Measurements from ENCODE around the gene BRPF3. TPM values are rescaled to one million over a fixed set of nuclear protein-coding genes. Genes with fewer than 3 reads are reported as not detected.

BRPF3 gene
- polyA plus RNA-seq, 1 donor from 2014 or later = 10.1 TPM

DNA sequence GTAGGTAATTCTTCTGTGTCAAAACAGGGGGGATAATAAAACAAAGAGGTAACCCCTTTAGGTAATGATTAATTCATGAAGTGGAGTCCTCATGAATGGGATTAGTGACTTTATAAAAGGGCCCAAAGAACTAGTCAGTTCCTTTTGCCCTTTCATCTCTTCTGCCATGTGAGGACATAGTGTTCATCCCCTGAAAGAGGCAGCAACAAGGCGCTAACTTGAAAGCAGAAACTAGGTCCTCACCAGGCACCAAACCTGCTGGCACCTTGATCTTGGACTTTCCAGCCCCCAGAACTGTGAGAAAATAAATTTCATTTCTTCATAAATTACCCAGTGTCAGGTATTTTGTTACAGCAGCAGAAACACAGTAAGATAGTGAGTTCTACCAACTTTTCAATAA lies 16.4 kb upstream of the BRPF3 start:
- no peaks in the 10 kb centered on the region for H3K36me3 ChIP-seq (ENCODE audit: insufficient read depth, low read length)

DNA sequence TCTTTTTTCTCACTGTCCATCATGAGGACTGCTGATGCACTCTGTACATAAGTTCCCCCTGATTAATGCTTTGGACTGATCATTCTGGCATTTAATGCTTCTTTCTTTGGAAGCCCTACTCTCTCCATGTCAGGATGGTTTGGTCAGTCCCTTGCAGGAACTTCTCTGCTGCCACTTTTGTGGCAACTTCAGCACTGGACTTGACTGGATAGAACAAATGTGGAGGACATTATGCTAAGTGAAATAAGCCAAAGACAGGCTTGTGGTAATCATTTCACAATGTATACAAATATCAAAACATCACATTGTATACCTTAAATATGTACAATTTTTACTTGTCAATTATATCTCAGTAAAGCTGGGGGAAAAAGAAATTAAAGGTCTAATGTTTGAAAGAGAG lies 12.2 kb upstream of the BRPF3 start:
- Histone ChIP-seq H2AFZ (ENCODE audit: low read depth, low read length) (no peak overlapping the region), H3K9me3 (ENCODE audit: low read length) (no peaks in the 10 kb centered on the region), H3K9ac (ENCODE audit: low read length) (no peak overlapping the region), H3K79me2 (replicated peaks; ENCODE audit: insufficient read depth, low read length) (no peaks in the 10 kb centered on the region), H3K4me3 (ENCODE audit: low read length) (no peak overlapping the region), H3K27ac (ENCODE audit: low read length) (no peak overlapping the region), H3K36me3 (ENCODE audit: insufficient read depth, low read length) (no peaks in the 10 kb centered on the region), H4K20me1 (ENCODE audit: insufficient read depth) (no peaks in the 10 kb centered on the region), H3K9me2 (ENCODE audit: insufficient read depth, low read length) (no peaks in the 10 kb centered on the region), H3K27me3 (ENCODE audit: insufficient read depth, low read depth, low read length) (no peaks in the 10 kb centered on the region), H3K4me2 (ENCODE audit: low read length) (no peak overlapping the region), H3F3A (ENCODE audit: insufficient read depth, low read length, poor library complexity, severe bottlenecking) (no peaks in the 10 kb centered on the region)
- TF ChIP-seq RAD21 (conservative IDR thresholded peaks at IDR 0.05) (no peak), SMC3 (conservative IDR thresholded peaks at IDR 0.05; ENCODE audit: poor library complexity) (no peak), MXI1 (conservative IDR thresholded peaks at IDR 0.05; ENCODE audit: poor library complexity, severe bottlenecking) (no peak), TAF1 (IDR thresholded peaks at IDR 0.05; ENCODE audit: low read depth) (no peak)

More for the DNA sequence above, 16.4 kb upstream of the BRPF3 start:
- no peaks in the 10 kb centered on the region for H3K79me2 ChIP-seq (replicated peaks; ENCODE audit: insufficient read depth, low read length)
- no peaks in the 10 kb centered on the region for H3F3A ChIP-seq (ENCODE audit: insufficient read depth, low read length, poor library complexity, severe bottlenecking)
- H3K27ac ChIP-seq (ENCODE audit: low read length) = no peak overlapping the region
- H4K20me1 ChIP-seq (ENCODE audit: insufficient read depth) = no peaks in the 10 kb centered on the region
- TF ChIP-seq SMC3 (conservative IDR thresholded peaks at IDR 0.05; ENCODE audit: poor library complexity) (no peak), EZH2 (IDR thresholded peaks at IDR 0.05; ENCODE audit: borderline replicate concordance, insufficient read depth, low read length, poor library complexity, severe bottlenecking) (no peak), RAD21 (conservative IDR thresholded peaks at IDR 0.05) (no peak), POLR2AphosphoS5 (IDR thresholded peaks at IDR 0.05) (no peak), TAF1 (IDR thresholded peaks at IDR 0.05; ENCODE audit: low read depth) (no peak), MXI1 (conservative IDR thresholded peaks at IDR 0.05; ENCODE audit: poor library complexity, severe bottlenecking) (no peak), EP300 (conservative IDR thresholded peaks at IDR 0.05; ENCODE audit: poor library complexity, severe bottlenecking) (no peak)
- TF ChIP-seq, protein P1, sequence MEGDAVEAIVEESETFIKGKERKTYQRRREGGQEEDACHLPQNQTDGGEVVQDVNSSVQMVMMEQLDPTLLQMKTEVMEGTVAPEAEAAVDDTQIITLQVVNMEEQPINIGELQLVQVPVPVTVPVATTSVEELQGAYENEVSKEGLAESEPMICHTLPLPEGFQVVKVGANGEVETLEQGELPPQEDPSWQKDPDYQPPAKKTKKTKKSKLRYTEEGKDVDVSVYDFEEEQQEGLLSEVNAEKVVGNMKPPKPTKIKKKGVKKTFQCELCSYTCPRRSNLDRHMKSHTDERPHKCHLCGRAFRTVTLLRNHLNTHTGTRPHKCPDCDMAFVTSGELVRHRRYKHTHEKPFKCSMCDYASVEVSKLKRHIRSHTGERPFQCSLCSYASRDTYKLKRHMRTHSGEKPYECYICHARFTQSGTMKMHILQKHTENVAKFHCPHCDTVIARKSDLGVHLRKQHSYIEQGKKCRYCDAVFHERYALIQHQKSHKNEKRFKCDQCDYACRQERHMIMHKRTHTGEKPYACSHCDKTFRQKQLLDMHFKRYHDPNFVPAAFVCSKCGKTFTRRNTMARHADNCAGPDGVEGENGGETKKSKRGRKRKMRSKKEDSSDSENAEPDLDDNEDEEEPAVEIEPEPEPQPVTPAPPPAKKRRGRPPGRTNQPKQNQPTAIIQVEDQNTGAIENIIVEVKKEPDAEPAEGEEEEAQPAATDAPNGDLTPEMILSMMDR (IDR thresholded peaks at IDR 0.05; ENCODE audit: poor library complexity, severe bottlenecking) = no peak
- TF ChIP-seq, protein P2, sequence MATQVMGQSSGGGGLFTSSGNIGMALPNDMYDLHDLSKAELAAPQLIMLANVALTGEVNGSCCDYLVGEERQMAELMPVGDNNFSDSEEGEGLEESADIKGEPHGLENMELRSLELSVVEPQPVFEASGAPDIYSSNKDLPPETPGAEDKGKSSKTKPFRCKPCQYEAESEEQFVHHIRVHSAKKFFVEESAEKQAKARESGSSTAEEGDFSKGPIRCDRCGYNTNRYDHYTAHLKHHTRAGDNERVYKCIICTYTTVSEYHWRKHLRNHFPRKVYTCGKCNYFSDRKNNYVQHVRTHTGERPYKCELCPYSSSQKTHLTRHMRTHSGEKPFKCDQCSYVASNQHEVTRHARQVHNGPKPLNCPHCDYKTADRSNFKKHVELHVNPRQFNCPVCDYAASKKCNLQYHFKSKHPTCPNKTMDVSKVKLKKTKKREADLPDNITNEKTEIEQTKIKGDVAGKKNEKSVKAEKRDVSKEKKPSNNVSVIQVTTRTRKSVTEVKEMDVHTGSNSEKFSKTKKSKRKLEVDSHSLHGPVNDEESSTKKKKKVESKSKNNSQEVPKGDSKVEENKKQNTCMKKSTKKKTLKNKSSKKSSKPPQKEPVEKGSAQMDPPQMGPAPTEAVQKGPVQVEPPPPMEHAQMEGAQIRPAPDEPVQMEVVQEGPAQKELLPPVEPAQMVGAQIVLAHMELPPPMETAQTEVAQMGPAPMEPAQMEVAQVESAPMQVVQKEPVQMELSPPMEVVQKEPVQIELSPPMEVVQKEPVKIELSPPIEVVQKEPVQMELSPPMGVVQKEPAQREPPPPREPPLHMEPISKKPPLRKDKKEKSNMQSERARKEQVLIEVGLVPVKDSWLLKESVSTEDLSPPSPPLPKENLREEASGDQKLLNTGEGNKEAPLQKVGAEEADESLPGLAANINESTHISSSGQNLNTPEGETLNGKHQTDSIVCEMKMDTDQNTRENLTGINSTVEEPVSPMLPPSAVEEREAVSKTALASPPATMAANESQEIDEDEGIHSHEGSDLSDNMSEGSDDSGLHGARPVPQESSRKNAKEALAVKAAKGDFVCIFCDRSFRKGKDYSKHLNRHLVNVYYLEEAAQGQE (IDR thresholded peaks at IDR 0.05; ENCODE audit: borderline replicate concordance) = no peak
- no peak overlapping the region for H2AFZ ChIP-seq (ENCODE audit: low read depth, low read length)
- peaks cover 5% of the 10 kb centered on the region for H3K9me3 ChIP-seq (ENCODE audit: low read length)
- H3K4me3 ChIP-seq (ENCODE audit: low read length) = no peak overlapping the region
- no peak overlapping the region for H3K9ac ChIP-seq (ENCODE audit: low read length)
- no peak overlapping the region for H3K4me2 ChIP-seq (ENCODE audit: low read length)
- no peaks in the 10 kb centered on the region for H3K27me3 ChIP-seq (ENCODE audit: insufficient read depth, low read depth, low read length)
- no peaks in the 10 kb centered on the region for H3K9me2 ChIP-seq (ENCODE audit: insufficient read depth, low read length)
